PC-9 (cell line): ENCODE results near the gene EZR. TPM values are rescaled to one million over a fixed set of nuclear protein-coding genes. Genes with fewer than 3 reads are reported as not detected.

ENCODE experiments used
- BruUV-seq: library from RNA; stranded (reverse); fragments of 400-500 nt; replicated peaks from 2 replicates; lab custom pipeline; 2021; lab: Mats Ljungman, UMichigan
- CTCF ChIA-PET: fragments of 300-600 bp; sonication (Branson Sonifier 250); formaldehyde crosslinking; loops from one replicate; lab custom pipeline; 2022; ENCODE audit warnings: antibody characterized with exemption; lab: Charles Lee
- POLR2A ChIA-PET: fragments of 300-600 bp; sonication (Branson Sonifier 250); formaldehyde crosslinking; loops from one replicate; lab custom pipeline; 2022; ENCODE audit warnings: antibody characterized with exemption; ENCODE audit not compliant: unreplicated experiment; lab: Charles Lee
- DNase-seq, 2 experiments: peaks; one replicate each; pipeline versions ENCODE4 v3.0.0 to v3.0.0-alpha.2; 2015 to 2022; ENCODE audit warnings: mixed read lengths in 1 of 2
- H2AFZ ChIP-seq: fragments of 200-600 bp; sonication (generic); 2 replicates; pipeline ENCODE4 v1.8.1; 2017; ENCODE audit warnings: antibody characterized with exemption
- H3F3A ChIP-seq: fragments of 200-600 bp; sonication (generic); 2 replicates; pipeline ENCODE4 v1.8.1; 2017; ENCODE audit warnings: antibody characterized with exemption, mild to moderate bottlenecking, low read depth; ENCODE audit not compliant: insufficient read depth
- H3K27ac ChIP-seq: fragments of 200-600 bp; sonication (generic); 2 replicates; pipeline ENCODE4 v1.6.1; 2016; ENCODE audit warnings: mixed run types
- H3K27me3 ChIP-seq: fragments of 200-600 bp; sonication (generic); 2 replicates; pipeline ENCODE4 v1.6.1; 2016; ENCODE audit warnings: low read depth, mixed run types; ENCODE audit not compliant: insufficient read depth
- H3K36me3 ChIP-seq: fragments of 200-600 bp; sonication (generic); 2 replicates; pipeline ENCODE4 v1.6.1; 2016; ENCODE audit warnings: low read depth, mixed run types
- H3K4me1 ChIP-seq: fragments of 200-600 bp; sonication (generic); replicated peaks from 2 replicates; pipeline ENCODE4 v1.6.1; 2016; ENCODE audit warnings: mixed run types; ENCODE audit not compliant: insufficient read depth
- H3K4me2 ChIP-seq: fragments of 200-600 bp; sonication (generic); 2 replicates; pipeline ENCODE4 v1.6.1; 2017; ENCODE audit warnings: mixed run types
- H3K4me3 ChIP-seq: fragments of 200-600 bp; sonication (generic); 2 replicates; pipeline ENCODE4 v1.6.1; 2016; ENCODE audit warnings: mixed run types
- H3K79me2 ChIP-seq: fragments of 200-600 bp; sonication (generic); 2 replicates; pipeline ENCODE4 v1.6.1; 2017; ENCODE audit warnings: low read depth, mixed run types
- H3K9me2 ChIP-seq: fragments of 200-600 bp; sonication (generic); 2 replicates; pipeline ENCODE4 v1.8.1; 2017; ENCODE audit warnings: mild to moderate bottlenecking; ENCODE audit not compliant: insufficient read depth
- H3K9me3 ChIP-seq: fragments of 200-600 bp; sonication (generic); 2 replicates; pipeline ENCODE4 v1.8.1; 2016; ENCODE audit warnings: low read depth; ENCODE audit not compliant: insufficient read depth
- H4K20me1 ChIP-seq: fragments of 200-600 bp; sonication (generic); 2 replicates; pipeline ENCODE4 v1.8.1; 2017; ENCODE audit not compliant: insufficient read depth
- CTCF ChIP-seq: fragments of 200-600 bp; sonication (generic); conservative IDR thresholded peaks from 2 replicates; pipeline ENCODE4 v1.6.1; 2017; ENCODE audit warnings: mixed run types, antibody characterized with exemption, mild to moderate bottlenecking, moderate library complexity
- EZH2 ChIP-seq: fragments of 200-600 bp; sonication (generic); IDR thresholded peaks from 2 replicates; pipeline ENCODE4 v1.8.0; 2017; ENCODE audit warnings: antibody characterized with exemption, low read depth
- intact Hi-C: fragments of 100-400 bp; cut with micrococcal nuclease; formaldehyde crosslinking; loops from one replicate; pipeline ENCODE4 v1.10.0; 2022; ENCODE audit not compliant: unreplicated experiment
- total RNA-seq: library from RNA; stranded (reverse); gene quantifications from 2 replicates; pipeline ENCODE4 v1.2.3, GENCODE V29; 2021

Gene EZR
- total RNA-seq, 1 experiment from 2014 or later: 240 TPM

GRCh38 chr6:158791274-158791855, 27.8 kb downstream of the EZR start:
- Histone ChIP-seq H3K27ac (peak overlapping the region; percentile 52; the same call in 1 of the 2 replicates), H3K79me2 (peaks cover 100% of the 10 kb centered on the region), H3K9me3 (no peaks in the 10 kb centered on the region), H3K4me3 (no peak overlapping the region), H3K4me2 (peak overlapping the region; percentile 9; the same call in 1 of the 2 replicates), H3K36me3 (peaks cover 87% of the 10 kb centered on the region), H3K9me2 (no peaks in the 10 kb centered on the region; the same call in 1 of the 2 replicates), H3K27me3 (no peaks in the 10 kb centered on the region), H2AFZ (no peak overlapping the region), H3K4me1 (peaks cover 93% of the 10 kb centered on the region), H3F3A (peaks cover 100% of the 10 kb centered on the region), H4K20me1 (peaks cover 100% of the 10 kb centered on the region)
- no peak for DNase-seq
- intact Hi-C loops: no loop called here
- ChIA-PET POLR2A (no interaction called here), CTCF (no interaction called here)
- TF ChIP-seq CTCF: no peak
- no peak for TF ChIP-seq EZH2
- BruUV-seq: no TSS peak

- Histone ChIP-seq H2AFZ (no peak overlapping the region), H3K4me3 (no peak overlapping the region), H3K4me2 (no peak overlapping the region), H3K27ac (peak overlapping the region; percentile 48), H3K79me2 (peaks cover 100% of the 10 kb centered on the region), H3K4me1 (peaks cover 94% of the 10 kb centered on the region), H3F3A (peaks cover 100% of the 10 kb centered on the region), H3K27me3 (no peaks in the 10 kb centered on the region), H3K9me3 (no peaks in the 10 kb centered on the region), H4K20me1 (peaks cover 99% of the 10 kb centered on the region), H3K36me3 (peaks cover 91% of the 10 kb centered on the region), H3K9me2 (no peaks in the 10 kb centered on the region; the same call in 1 of the 2 replicates)
- intact Hi-C loops: no loop called here
- no peak for DNase-seq
- POLR2A ChIA-PET: interaction anchor here (0.7 kb wide), 1 partner anchor 19 kb away, joined by 3 read pairs; no protein-coding TSS in a partner anchor
- TF ChIP-seq CTCF (no peak), EZH2 (no peak)
- no TSS peak for BruUV-seq
- CTCF ChIA-PET: interaction anchor here (0.5 to 0.6 kb wide), 2 partner anchors 47 to 1394 kb away, joined by 4 to 14 read pairs; no protein-coding TSS in a partner anchor
Observed at GRCh38 chr6:158789115-158789917, 29.9 kb downstream of the EZR start.

- Histone ChIP-seq H3K4me1 (peaks cover 94% of the 10 kb centered on the region), H2AFZ (no peak overlapping the region), H4K20me1 (peaks cover 98% of the 10 kb centered on the region), H3K36me3 (peaks cover 93% of the 10 kb centered on the region), H3K4me3 (no peak overlapping the region), H3K27me3 (no peaks in the 10 kb centered on the region), H3K9me3 (no peaks in the 10 kb centered on the region), H3K27ac (peak overlapping the region; percentile 81), H3K9me2 (no peaks in the 10 kb centered on the region; the same call in 1 of the 2 replicates), H3K4me2 (no peak overlapping the region), H3F3A (peaks cover 100% of the 10 kb centered on the region), H3K79me2 (peaks cover 100% of the 10 kb centered on the region)
- CTCF ChIA-PET: no interaction called here
- intact Hi-C loops: no loop called here
- TF ChIP-seq EZH2 (no peak), CTCF (no peak)
- BruUV-seq: no TSS peak
- POLR2A ChIA-PET: no interaction called here
- no peak for DNase-seq
Observed at GRCh38 chr6:158787395-158787794, 31.8 kb downstream of the EZR start.
